Activated CD4-positive, CD25-positive, alpha-beta regulatory T cell (primary cell): ENCODE results near the gene TTN.
"Not testable (repeated sequence)": the region's sequence is repeated elsewhere in the genome, so short reads cannot be mapped to it uniquely, and the experiment has no call there.

Source experiments
- DNase-seq, 4 experiments: peaks; one replicate each; lab custom pipeline; 2025; lab: John Stamatoyannopoulos, UW

Gene TTN

DNA sequence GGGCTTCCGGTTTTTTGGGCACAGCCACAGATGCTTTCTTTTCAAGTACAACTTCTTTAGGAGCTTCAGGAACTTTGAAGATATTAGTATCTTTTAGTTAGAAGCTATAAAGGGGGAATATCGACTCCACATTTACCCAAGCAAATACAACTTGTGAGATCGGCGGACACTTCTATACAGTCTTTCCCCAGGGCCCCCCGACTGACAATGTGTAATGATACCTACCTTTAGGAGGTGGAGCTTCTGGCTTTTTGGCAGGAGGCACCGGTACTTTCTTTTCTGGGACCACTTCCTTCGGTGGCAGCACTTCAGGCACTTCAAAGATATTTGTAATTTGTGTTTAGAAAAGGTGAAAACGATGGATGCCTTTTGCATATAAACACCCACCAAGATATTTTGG, 148.7 kb downstream of the TTN start:
- DNase-seq = not testable (repeated sequence)

DNA sequence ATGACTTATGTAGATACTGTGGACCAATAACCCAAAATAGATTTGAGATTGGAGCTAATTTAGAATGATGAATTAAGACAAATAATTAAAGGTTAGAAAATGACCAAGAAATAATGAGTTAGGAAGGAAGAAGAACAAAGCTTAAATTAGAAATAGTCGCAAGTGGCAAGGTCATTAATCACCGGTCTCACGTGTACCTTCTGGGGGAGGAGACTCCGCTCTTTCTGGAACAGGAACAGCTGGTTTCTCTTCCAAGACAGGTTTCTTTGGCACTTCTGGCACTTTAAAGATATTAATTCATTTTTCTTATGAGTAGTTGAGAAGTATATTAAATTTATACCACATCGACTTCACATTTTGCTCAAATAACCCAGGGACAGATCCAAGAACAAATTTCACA, 156.7 kb downstream of the TTN start:
- no peak for DNase-seq

DNA sequence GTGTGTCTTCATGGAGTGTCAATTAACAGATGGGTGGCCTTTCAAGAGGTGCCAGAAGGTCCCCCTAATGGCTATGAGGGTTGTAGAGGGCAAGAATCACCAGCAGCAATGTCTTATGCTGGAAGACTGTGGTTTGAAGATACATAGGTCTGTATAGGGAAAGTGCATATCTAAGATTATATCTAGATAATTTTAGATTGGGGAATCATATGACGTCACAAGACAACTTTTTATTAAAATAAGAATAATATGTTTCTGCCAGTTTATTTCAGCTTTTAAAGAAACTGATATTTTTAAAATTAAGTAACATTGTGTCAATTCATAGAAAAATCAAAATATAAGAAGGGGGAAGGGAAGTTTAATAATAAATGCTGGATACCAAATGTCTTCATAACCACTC, 162.3 kb downstream of the TTN start:
- no peak for DNase-seq

DNA sequence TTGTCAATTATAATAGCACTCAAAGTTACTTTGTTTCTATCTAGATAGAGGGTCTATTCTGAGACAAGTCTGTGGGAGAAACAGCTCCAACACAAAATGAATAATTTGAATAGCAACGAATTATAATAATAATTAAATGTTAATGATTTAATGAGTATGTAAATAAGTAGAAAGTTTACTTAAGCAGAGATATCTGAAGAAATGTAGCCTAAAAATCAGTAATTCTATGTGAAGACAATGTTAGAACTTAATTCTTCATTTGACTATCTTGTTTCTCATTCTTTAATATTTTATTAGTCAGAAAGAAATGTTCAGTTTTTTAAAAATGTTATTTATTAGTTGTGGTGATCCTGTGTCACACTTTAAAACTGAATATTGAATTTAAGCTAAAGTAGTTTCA, 165.7 kb downstream of the TTN start:
- DNase-seq = no peak

DNA sequence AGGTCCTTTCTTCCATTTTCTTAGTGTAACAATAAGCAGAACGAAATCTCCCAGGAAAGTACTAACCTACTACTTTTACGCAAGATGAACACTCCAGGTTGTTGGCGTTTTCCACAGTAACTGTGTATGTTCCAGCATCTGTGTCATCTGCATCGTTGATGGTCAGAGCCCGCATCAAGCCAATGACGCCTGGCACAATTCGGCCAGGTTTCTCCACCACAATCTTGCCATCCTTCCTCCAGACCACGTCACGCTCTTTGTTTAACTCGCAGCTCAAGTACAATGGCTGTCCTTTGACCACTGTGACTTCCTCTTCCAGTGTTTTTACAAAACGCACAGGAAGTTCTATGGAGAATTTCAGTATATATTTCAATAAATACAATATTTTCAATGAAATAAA, 171.3 kb downstream of the TTN start:
- DNase-seq = no peak

DNA sequence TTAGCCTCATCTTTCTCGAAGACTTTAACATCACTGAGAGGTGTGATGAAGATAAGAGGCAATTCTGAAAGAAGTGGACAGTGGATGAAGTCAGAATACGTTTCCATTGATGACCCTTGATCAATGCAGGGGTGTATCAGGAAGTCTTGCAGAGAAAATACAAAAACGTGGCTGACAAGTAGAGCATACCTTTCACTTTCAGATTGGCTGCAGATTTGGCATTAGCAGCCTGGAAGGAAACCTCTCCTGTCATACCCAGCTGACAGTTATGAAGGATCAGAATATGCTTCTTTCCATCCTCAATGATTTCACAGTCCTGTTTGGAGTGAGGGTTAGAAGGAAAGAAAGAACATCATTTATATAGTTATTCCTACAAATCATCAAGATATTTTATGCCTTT, 174.5 kb downstream of the TTN start:
- no peak for DNase-seq

DNA sequence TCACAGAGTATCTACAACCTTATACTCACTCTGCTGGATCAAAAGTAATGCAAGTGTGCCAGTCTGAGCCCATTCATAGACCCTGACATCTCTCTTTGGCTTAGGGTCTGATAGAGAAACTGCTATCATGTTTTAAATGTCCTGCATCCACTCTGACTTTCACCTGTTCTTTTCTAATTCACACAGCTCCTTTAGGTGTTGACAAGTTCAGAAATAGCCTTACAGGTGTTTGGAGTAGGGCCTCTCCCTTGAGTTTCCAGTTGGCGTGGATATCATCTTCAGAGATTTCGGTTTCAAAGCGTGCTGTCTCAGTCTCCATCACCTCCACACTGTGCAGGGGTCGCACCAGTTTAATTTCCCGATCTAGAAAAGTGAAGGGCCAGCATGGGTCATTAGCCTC, 176.6 kb downstream of the TTN start:
- DNase-seq = no peak

DNA sequence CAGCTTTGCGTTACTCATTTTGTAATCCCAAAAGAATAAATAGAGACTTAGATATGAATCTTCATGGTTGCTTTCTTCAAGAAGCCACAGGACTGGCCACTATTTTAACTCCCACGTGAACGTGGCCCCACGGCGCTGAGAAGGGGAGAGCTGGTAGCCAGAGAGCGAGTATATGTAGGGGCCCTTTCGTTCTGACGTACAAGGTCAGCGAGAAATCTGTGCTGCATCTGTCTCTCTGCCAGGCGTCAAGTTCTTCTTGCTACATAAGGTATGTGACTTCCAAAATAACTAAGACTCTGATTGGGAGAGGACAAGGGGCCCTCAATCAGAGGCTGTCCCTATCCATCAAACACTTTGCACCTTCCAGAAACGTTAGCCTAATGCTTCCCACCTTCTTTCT, 177.8 kb downstream of the TTN start:
- DNase-seq = no peak

DNA sequence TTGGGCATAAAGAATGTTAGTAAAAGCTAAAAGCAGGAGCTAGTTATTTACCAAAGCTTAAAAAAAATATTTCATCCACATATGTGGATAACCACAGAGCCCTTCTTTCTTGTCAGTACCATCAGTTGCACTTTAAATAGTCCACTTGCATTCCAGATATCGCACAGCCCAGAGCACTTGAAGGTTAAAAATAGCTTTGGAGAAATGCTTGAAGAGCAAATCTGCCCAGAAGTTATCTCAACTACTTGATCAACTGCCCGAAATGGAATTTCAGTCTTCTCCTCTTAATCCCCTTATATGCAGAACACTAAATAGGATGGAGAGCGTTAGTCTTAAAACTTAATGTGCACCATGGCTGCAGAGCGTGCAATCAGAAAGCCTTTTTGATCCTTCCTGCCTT, 178.6 kb downstream of the TTN start:
- no peak for DNase-seq

DNA sequence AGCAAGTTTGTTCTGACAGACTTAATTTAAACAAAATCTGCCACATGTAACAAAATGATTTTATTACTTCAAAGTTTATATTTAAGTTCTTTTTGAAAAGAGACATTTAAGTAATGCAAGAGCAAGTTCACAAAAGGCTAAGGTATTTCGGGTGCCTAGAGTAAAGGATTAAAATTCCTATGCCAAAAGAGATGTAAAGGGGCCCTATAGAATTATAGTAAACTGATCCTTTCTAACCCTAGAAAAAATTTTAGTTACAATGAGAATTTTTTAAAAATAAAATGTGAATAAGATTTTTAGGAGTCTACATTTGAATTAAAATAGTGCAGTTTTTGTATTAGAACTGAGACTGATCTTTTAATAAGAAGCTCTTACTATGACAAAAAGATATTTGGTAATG, 179.8 kb downstream of the TTN start:
- DNase-seq = no peak

DNA sequence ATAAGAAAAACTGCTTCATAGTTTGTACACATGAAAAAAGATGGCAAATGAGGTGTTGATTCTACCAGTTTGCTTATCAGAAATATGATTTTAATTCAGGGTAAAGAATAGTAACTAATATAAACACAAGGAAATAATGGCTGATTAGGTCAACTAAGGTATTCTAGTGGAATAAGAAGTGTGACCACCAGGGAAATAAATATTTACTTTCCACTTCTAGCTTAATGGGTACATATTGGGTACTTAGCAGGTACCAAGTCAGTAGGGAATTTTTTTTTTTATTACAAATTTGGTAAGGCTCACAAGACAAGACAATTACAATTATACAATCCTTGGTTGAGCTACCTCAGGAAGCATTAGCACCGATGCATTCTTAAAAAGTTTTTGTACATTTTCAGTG, 191.3 kb downstream of the TTN start:
- no peak for DNase-seq

DNA sequence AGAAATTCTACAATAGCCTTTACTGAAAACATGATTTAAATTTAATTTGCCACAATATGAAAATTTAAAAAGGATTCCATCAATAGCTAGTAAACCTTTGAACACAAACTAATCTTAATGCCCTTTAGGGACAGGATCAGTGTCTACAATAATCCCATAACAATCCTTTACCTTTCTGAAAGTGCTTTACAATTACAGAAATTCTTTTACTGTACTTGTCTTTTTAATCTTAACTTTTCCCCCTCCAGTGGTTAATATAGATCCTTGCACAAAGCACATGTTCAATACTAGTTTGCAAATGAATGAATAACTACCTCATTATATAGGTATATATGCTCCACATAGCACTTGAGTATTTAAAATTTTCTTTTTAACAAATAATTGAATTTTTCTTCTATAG, 204.3 kb downstream of the TTN start:
- no peak for DNase-seq

DNA sequence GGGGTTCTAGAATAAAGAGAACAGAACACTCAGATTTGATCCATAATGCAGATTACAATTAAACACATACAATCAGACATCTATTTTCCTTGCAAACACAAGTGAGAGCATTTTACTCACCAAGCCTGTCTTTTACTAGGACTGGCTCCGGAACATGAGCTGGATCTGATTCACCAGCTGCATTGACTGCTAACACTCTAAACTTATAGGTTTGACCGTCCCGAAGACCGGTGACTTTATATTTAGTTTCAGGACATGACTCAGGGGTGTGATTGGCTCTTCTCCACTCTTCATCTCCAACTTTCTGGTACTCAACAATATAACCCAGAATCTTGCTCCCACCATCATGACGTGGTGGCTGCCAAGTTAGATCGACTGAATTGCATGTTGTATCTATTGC, 214.6 kb downstream of the TTN start:
- DNase-seq = no peak

DNA sequence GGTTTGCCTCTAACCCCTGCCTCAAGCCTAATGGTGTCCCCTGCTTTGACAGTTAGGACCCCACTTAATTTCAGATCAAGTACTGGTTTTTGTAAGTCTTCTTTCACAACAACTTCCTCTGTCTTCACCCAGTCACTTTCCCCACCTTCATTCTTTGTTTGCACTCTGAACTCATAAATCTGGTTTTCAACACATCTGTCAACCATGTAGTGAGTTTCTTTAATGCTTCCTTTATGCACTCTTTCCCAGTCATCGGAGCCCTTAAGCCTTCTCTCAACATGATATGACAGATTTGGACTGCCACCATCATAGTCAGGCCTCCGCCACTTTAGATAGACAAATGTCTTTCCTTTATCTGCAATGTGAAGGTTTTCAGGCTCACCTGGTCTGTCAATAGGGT, 217.9 kb downstream of the TTN start:
- DNase-seq = no peak

DNA sequence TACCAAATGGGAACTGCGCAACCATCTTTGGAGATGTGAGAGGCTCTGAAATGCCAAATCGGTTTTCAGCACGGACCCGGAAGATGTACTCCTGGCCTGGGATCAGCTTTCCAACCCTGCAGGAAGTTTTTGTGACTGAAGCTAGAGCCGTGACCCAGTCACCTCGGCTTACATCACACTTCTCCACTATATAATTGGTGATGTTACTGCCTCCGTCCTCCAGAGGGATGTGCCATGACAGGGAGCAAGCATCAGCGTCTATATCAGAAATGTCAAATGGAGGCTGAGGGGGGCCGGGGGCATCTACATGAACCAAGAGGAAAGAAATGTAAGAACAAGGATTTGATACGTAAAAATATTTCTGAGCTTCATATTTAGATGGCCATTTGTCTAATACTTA, 222.6 kb downstream of the TTN start:
- DNase-seq = no peak

DNA sequence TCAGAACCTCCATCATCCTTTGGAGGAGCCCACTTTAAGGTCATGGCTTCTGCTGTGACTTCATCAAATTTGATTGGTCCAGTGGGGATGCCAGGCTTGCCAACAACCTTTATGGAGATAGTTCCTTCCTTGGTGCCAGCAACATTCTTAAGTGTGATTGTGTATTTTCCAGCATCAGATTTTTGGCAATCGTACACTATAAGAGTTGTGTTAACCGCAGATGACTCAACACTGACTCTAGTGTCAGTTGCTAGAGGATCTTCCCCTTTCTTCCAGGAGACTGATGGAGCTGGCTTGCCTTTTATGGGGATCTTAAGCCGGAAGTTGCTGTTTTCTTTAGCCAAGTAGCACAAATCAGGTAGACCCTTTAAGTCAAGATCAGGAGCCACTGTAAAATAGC, 228.2 kb downstream of the TTN start:
- no peak for DNase-seq

DNA sequence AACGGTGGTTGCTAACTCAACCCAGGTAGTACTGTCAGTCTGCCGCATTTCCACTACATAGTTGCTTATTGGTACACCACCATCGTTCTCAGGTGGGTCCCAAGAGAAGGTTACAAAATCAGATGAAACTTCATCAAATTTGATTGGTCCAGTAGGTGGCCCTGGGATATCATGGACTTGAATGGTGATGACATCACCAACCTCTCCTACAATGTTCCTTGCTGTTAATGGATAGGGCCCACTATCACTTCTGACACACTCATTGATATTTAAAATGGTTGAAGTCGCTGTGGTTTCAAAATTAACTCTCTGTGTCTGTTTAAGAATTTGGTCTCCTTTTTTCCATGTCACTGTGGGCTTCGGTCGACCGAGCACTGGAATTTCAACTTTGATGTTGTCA, 232.4 kb downstream of the TTN start:
- no peak for DNase-seq

DNA sequence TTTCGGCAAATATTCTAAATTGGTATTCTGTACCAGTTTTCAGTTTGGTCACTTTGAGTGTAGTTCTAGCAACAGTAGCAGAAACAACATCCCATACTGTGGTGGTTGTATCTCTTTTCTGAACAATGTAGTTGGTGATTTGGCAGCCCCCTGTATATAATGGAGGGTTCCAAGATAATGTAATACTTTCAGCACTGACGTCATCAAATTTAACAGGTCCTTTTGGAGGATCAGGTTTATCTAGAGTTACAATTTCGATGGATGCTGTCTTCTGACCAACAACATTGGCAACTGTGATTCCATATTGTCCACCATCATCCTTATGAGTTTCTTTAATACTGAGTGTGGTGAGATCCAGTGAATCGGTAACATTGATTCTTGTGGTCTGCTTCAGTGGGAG, 239.0 kb downstream of the TTN start:
- DNase-seq = no peak

DNA sequence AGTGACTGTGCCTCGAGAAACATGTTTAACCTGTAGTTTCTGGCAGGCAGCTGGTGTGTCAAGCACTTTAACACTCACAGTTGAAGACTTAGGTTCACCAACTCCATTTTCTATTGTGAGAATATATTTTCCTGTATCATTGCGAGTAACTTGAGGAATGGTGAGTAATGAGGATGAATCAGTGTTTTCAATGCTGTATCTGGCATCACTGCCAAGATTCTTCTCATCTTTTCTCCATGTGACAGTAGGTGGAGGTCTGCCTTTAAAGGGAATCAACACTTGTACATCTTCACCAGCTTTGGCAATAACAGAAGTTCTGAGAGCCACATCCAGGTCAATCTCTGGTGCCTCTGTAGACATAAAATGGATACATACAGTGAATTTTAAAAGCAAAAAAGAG, 254.2 kb downstream of the TTN start:
- no peak for DNase-seq

DNA sequence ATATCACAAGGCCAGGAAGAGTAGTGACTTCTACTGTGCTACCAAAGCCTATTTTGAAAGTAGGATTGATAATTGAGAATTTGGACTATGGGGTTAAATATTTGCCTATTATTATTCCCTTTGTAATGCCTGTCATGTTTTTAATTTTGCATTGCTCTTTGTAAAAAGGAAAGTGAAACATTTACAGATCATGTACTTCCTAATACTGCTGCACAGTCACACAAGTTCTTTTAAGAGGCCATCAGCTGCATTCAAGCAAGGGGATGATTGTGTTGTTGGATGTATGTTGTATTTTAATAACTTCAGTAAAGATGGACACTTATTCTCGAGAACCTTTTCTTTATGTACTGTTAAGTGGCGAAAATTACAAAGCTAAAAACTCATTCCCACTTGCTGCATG, 256.9 kb downstream of the TTN start:
- no peak for DNase-seq

DNA sequence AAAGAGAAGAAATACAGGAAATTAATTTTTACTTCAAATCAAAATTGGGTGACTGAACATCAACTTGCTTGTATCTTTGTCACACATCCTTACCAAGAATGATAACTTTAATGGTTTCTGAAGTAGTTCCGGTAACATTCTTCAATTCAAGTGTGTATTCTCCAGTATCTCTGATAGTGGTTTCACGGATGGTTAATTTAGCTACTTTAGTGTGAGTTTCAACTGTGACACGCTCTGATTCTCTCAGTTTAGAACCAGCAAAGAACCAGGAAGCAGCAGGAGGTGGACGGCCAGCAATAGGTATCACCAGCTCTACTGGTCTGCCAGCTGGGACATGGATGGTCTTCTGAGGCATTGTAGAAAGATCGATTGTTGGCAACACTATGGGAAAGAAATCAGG, 264.7 kb downstream of the TTN start:
- no peak for DNase-seq

DNA sequence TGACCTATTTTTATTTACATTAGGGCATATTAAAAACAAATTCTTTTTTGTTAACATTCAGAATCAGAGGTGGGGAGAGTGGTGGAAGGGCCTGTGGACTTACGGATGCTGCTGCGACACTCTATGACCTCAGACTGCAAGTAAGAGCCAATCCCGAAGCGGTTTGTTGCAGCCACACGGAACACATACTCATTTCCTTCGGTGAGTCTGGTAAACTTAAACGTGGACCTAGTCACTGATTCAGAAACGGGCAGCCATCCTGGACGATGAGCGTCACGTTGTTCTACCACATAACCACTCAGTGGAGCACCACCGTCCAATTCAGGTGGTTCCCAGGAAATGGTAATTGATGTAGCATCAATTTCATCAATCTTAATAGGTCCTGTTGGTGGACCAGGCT, 265.1 kb downstream of the TTN start:
- DNase-seq = no peak

DNA sequence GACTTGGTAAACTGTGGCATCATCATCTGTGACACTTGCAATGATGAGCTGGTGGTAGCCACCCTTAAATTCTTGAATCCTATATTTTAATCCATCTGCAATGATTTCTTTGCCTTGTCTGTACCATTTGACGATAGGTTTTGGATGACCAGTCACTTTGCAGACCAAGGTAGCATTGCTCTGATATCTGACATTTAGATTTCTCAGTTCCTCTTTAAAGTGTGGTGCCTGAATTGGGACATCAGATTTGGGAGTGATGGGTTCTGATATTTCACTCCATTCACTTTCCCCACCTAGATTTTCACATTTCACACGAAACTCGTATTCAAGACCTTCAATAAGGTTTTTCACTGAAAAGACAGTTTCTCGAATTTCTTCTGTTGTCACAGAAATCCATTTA, 271.2 kb downstream of the TTN start:
- DNase-seq = no peak

DNA sequence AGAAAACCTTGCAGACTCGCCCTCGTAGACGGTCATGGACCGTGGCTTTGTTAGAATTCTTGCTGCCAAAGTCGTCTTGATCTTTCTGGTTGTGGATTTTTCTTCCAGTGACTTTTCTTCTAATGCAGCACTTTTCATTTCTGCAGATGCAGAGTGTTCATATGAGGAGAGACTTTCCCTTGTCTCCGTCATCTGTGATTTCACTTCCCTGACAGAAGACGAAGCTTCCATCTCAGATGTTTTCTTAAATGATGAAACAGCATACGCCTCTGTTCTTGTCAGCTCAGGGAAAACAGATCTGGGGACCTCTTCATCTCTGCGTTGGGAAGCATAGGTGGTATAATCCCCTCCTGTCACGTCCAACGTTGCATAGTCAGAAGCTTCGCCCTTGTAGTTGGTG, 276.1 kb downstream of the TTN start:
- DNase-seq = no peak

DNA sequence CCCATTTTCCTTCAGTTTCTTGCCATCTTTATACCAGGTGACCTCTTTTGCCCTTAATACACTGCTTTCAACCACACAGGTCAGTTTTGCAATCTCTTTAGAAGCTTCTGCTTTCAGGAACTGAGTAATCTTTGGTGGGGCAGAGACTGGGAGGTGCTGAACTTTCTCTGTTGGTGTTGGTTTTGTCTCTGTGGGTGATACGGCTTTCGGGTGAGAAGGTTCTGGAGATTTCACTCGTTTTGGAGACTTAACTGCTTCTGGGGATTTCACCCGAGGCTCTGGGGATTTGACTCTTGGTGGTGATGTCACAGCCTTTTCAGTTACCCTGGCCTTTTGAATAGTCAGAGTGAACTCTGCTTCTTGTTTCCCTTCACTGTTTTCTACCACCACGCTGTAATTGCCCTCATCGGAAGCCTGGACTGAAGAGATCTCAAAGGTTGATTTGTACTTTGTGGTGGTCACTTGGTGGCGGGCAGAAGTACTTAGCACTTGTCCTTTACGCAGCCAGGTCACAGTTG, 276.5 kb downstream of the TTN start:
- no peak for DNase-seq
